Neural cell (in vitro differentiated cells): ENCODE results near the gene FITM2. TPM values are rescaled to one million over a fixed set of nuclear protein-coding genes. Genes with fewer than 3 reads are reported as not detected.
"Not testable (repeated sequence)": the region's sequence is repeated elsewhere in the genome, so short reads cannot be mapped to it uniquely, and the experiment has no call there.

Experiments
- H2AFZ ChIP-seq: fragments of 200-600, 300-800 bp; sonication (generic), shearing (Covaris generic); 2 replicates; pipeline ENCODE4 v1.6.0; 2014; ENCODE audit warnings: low read depth, mild to moderate bottlenecking, antibody characterized with exemption, low read length, moderate library complexity
- H3F3A ChIP-seq: fragments of 200-600 bp; shearing (Covaris generic); 2 replicates; pipeline ENCODE4 v1.6.1; 2016; ENCODE audit warnings: mild to moderate bottlenecking, moderate library complexity, mixed read lengths, antibody characterized with exemption, low read length; ENCODE audit not compliant: insufficient read depth, poor library complexity, severe bottlenecking
- H3K27ac ChIP-seq: fragments of 200-600, 300-800 bp; sonication (generic), shearing (Covaris generic); 2 replicates; pipeline ENCODE4 v1.5.1; 2014; ENCODE audit warnings: mild to moderate bottlenecking, low read length, moderate library complexity
- H3K27me3 ChIP-seq: fragments of 300-800, 200-600 bp; sonication (generic), shearing (Covaris generic); 2 replicates; pipeline ENCODE4 v1.6.0; 2014; ENCODE audit warnings: mild to moderate bottlenecking, low read depth, low read length, moderate library complexity; ENCODE audit not compliant: insufficient read depth
- H3K36me3 ChIP-seq: fragments of 300-800, 200-600 bp; sonication (generic), shearing (Covaris generic); 2 replicates; pipeline ENCODE4 v1.5.1; 2014; ENCODE audit warnings: mild to moderate bottlenecking, antibody characterized with exemption, low read length, moderate library complexity; ENCODE audit not compliant: insufficient read depth
- H3K4me2 ChIP-seq: fragments of 300-800, 200-600 bp; sonication (generic), shearing (Covaris generic); 2 replicates; pipeline ENCODE4 v1.6.0; 2014; ENCODE audit warnings: mild to moderate bottlenecking, low read length
- H3K4me3 ChIP-seq: fragments of 300-800, 200-600 bp; sonication (generic), shearing (Covaris generic); 2 replicates; pipeline ENCODE4 v1.5.1; 2014; ENCODE audit warnings: mild to moderate bottlenecking, low read length, moderate library complexity
- H3K79me2 ChIP-seq: fragments of 200-600 bp; shearing (Covaris generic); replicated peaks from 2 replicates; pipeline ENCODE4 v1.6.0; 2014; ENCODE audit warnings: mild to moderate bottlenecking, low read length, moderate library complexity; ENCODE audit not compliant: insufficient read depth
- H3K9ac ChIP-seq: fragments of 300-800, 200-600 bp; sonication (generic), shearing (Covaris generic); 2 replicates; pipeline ENCODE4 v1.6.1; 2016; ENCODE audit warnings: mild to moderate bottlenecking, low read length, mixed read lengths
- H3K9me2 ChIP-seq: fragments of 200-600 bp; shearing (Covaris generic); 2 replicates; pipeline ENCODE4 v1.6.1; 2016; ENCODE audit warnings: mild to moderate bottlenecking, low read length, mixed read lengths; ENCODE audit not compliant: insufficient read depth
- H3K9me3 ChIP-seq: fragments of 200-600, 300-800 bp; sonication (generic), shearing (Covaris generic); 2 replicates; pipeline ENCODE4 v1.6.1; 2016; ENCODE audit warnings: mild to moderate bottlenecking, mixed run types, low read length, moderate library complexity, mixed read lengths
- H4K20me1 ChIP-seq: fragments of 200-600 bp; shearing (Covaris generic); 2 replicates; pipeline ENCODE4 v1.6.1; 2016; ENCODE audit warnings: mild to moderate bottlenecking, mixed run types; ENCODE audit not compliant: insufficient read depth
- CTCF ChIP-seq: fragments of 450-650 bp; IDR thresholded peaks from 2 replicates; pipeline ENCODE4 v1.5.1; 2014; ENCODE audit warnings: antibody characterized with exemption, mild to moderate bottlenecking, moderate library complexity; ENCODE audit not compliant: poor library complexity, severe bottlenecking
- EP300 ChIP-seq: fragments of 450-650 bp; conservative IDR thresholded peaks from 2 replicates; pipeline ENCODE4 v1.6.1; 2014; ENCODE audit warnings: antibody characterized with exemption, mild to moderate bottlenecking, moderate library complexity; ENCODE audit not compliant: poor library complexity, severe bottlenecking
- EZH2 ChIP-seq: fragments of 200-600, 300-800 bp; shearing (Covaris generic), sonication (generic); IDR thresholded peaks from 2 replicates; pipeline ENCODE4 v1.6.1; 2014; ENCODE audit warnings: antibody characterized with exemption, low read length, borderline replicate concordance, mild to moderate bottlenecking; ENCODE audit not compliant: insufficient read depth, poor library complexity, severe bottlenecking
- MXI1 ChIP-seq: fragments of 450-650 bp; conservative IDR thresholded peaks from 2 replicates; pipeline ENCODE4 v1.6.1; 2014; ENCODE audit warnings: antibody characterized with exemption, mild to moderate bottlenecking; ENCODE audit not compliant: poor library complexity, severe bottlenecking
- POLR2AphosphoS5 ChIP-seq: IDR thresholded peaks from 2 replicates; pipeline ENCODE4 v1.6.1; 2012
- RAD21 ChIP-seq: fragments of 450-650 bp; conservative IDR thresholded peaks from 2 replicates; pipeline ENCODE4 v1.6.1; 2014; ENCODE audit warnings: antibody characterized with exemption, mild to moderate bottlenecking, moderate library complexity
- REST ChIP-seq: IDR thresholded peaks from 2 replicates; pipeline ENCODE4 v1.6.1; 2012; ENCODE audit warnings: borderline replicate concordance
- SMC3 ChIP-seq: fragments of 450-650 bp; conservative IDR thresholded peaks from 2 replicates; pipeline ENCODE4 v1.6.1; 2014; ENCODE audit warnings: antibody characterized with exemption, mild to moderate bottlenecking, moderate library complexity; ENCODE audit not compliant: poor library complexity
- TAF1 ChIP-seq: IDR thresholded peaks from 2 replicates; pipeline ENCODE4 v1.6.1; 2012; ENCODE audit warnings: low read depth
- polyA plus RNA-seq: library from polyadenylated mRNA; depleted of rRNA; stranded (reverse); fragments of >200 nt; gene quantifications from 2 replicates; pipeline ENCODE4 v1.2.3, GENCODE V29; 2014

FITM2 gene
- polyA plus RNA-seq, 1 donor from 2014 or later, result 5.5 TPM

- no peak overlapping the region for H3K9ac ChIP-seq
- no peaks in the 10 kb centered on the region for H4K20me1 ChIP-seq
- H2AFZ ChIP-seq, result no peak overlapping the region
- H3K79me2 ChIP-seq, result no peaks in the 10 kb centered on the region
- no peaks in the 10 kb centered on the region for H3K9me3 ChIP-seq
- H3K4me2 ChIP-seq, result no peak overlapping the region
- H3K27me3 ChIP-seq, result no peaks in the 10 kb centered on the region
- H3F3A ChIP-seq, result no peaks in the 10 kb centered on the region
- no peak overlapping the region for H3K27ac ChIP-seq
- H3K9me2 ChIP-seq, result no peaks in the 10 kb centered on the region
- no peak for TF ChIP-seq EP300
- no peak for TF ChIP-seq SMC3
- no peak for TF ChIP-seq TAF1
- no peak for TF ChIP-seq MXI1
- TF ChIP-seq RAD21, result no peak
- no peak for TF ChIP-seq EZH2
- TF ChIP-seq POLR2AphosphoS5, result no peak
- no peak for TF ChIP-seq REST
- no peak for TF ChIP-seq CTCF
- no peaks in the 10 kb centered on the region for H3K36me3 ChIP-seq
- no peak overlapping the region for H3K4me3 ChIP-seq
Measured at GRCh38 chr20:44328428-44328827, 17.4 kb upstream of the FITM2 start.

- not testable (repeated sequence) for H3K27me3 ChIP-seq, H3K79me2 ChIP-seq, H3K9me3 ChIP-seq, H3K4me3 ChIP-seq, H3K36me3 ChIP-seq, H3F3A ChIP-seq, H2AFZ ChIP-seq, H3K9me2 ChIP-seq, H3K4me2 ChIP-seq, H3K27ac ChIP-seq, H3K9ac ChIP-seq, H4K20me1 ChIP-seq
Measured at GRCh38 chr20:44327748-44328147, 16.7 kb upstream of the FITM2 start.
